Neuronal stem cell (in vitro differentiated cells): ENCODE measurements around the gene CPVL.

Experiments used
- DNase-seq: peaks from one replicate; pipeline ENCODE4 v3.0.0-alpha.2; 2013; ENCODE audit warnings: low spot score
- H2AFZ ChIP-seq: one replicate; pipeline ENCODE4 v1.6.1; 2013; ENCODE audit warnings: mild to moderate bottlenecking, low read length, inconsistent platforms
- H2AK5ac ChIP-seq: 2 replicates; pipeline ENCODE4 v1.6.1; 2013; ENCODE audit warnings: low read depth, mild to moderate bottlenecking, inconsistent platforms, low read length, moderate library complexity, mixed read lengths
- H2BK120ac ChIP-seq: 2 replicates; pipeline ENCODE4 v1.6.1; 2013; ENCODE audit warnings: low read depth, mild to moderate bottlenecking, inconsistent platforms, low read length, moderate library complexity, mixed read lengths
- H2BK12ac ChIP-seq: one replicate; pipeline ENCODE4 v1.6.1; 2013; ENCODE audit warnings: low read length, inconsistent platforms
- H2BK15ac ChIP-seq: 2 replicates; pipeline ENCODE4 v1.6.1; 2013; ENCODE audit warnings: mild to moderate bottlenecking, low read length, inconsistent platforms, mixed read lengths
- H2BK5ac ChIP-seq: one replicate; pipeline ENCODE4 v1.6.1; 2013; ENCODE audit warnings: inconsistent platforms, mild to moderate bottlenecking, low read length, moderate library complexity
- H3K14ac ChIP-seq: one replicate; pipeline ENCODE4 v1.6.1; 2013; ENCODE audit warnings: low read length, inconsistent platforms
- H3K18ac ChIP-seq: 2 replicates; pipeline ENCODE4 v1.6.1; 2013; ENCODE audit warnings: low read length, inconsistent platforms
- H3K23ac ChIP-seq: 2 replicates; pipeline ENCODE4 v1.6.1; 2013; ENCODE audit warnings: low read depth, mild to moderate bottlenecking, mixed read lengths, low read length, inconsistent platforms; ENCODE audit not compliant: poor library complexity
- H3K27ac ChIP-seq: replicated peaks from 3 replicates; pipeline ENCODE4 v1.5.1; 2013; ENCODE audit warnings: low read length, inconsistent platforms
- H3K27me3 ChIP-seq, 3 experiments: 2 replicates each; pipeline ENCODE4 v1.6.1; 2013; ENCODE audit warnings: low read length in 3 of 3, mild to moderate bottlenecking in 2 of 3, inconsistent platforms in 1 of 3, low read depth in 1 of 3, mixed read lengths in 1 of 3, moderate library complexity in 1 of 3; ENCODE audit not compliant: control insufficient read depth in 3 of 3, insufficient read depth in 3 of 3
- H3K36me3 ChIP-seq, 2 donors: replicated peaks in 1 of 2; 2 replicates each; pipeline ENCODE4 v1.6.1; 2013; ENCODE audit warnings: low read length in 2 of 2; ENCODE audit not compliant: control insufficient read depth in 2 of 2, insufficient read depth in 2 of 2
- H3K4ac ChIP-seq: 2 replicates; pipeline ENCODE4 v1.6.1; 2013; ENCODE audit warnings: inconsistent platforms, mild to moderate bottlenecking, low read length, moderate library complexity
- H3K4me1 ChIP-seq, 2 donors: 1 replicate in 1 of 2; 2 replicates in 1 of 2; pipeline ENCODE4 v1.6.1; 2013; ENCODE audit warnings: low read length in 2 of 2, low read depth in 1 of 2; ENCODE audit not compliant: control insufficient read depth in 2 of 2, insufficient read depth in 1 of 2
- H3K4me2 ChIP-seq: one replicate; pipeline ENCODE4 v1.6.1; 2013; ENCODE audit warnings: mild to moderate bottlenecking, low read length, inconsistent platforms; ENCODE audit not compliant: insufficient read depth, poor library complexity, severe bottlenecking
- H3K4me3 ChIP-seq, 2 donors: 2 replicates each; pipeline ENCODE4 v1.5.1; 2013; ENCODE audit warnings: low read length in 2 of 2, mild to moderate bottlenecking in 2 of 2, inconsistent platforms in 1 of 2, moderate library complexity in 1 of 2
- H3K79me1 ChIP-seq: one replicate; pipeline ENCODE4 v1.6.1; 2013; ENCODE audit warnings: low read depth, mild to moderate bottlenecking, inconsistent platforms, low read length, moderate library complexity
- H3K9ac ChIP-seq: one replicate; pipeline ENCODE4 v1.6.1; 2013; ENCODE audit warnings: mild to moderate bottlenecking, low read depth, low read length, inconsistent platforms; ENCODE audit not compliant: poor library complexity
- H3K9me3 ChIP-seq, 2 donors: replicated peaks in 1 of 2; 2 replicates each; pipeline versions ENCODE3 to v1.6.1; 2013; ENCODE audit warnings: low read length in 2 of 2, mild to moderate bottlenecking in 2 of 2, inconsistent platforms in 1 of 2, low read depth in 1 of 2, mixed read lengths in 1 of 2, moderate library complexity in 1 of 2; ENCODE audit not compliant: control insufficient read depth in 2 of 2, insufficient read depth in 1 of 2
- H4K8ac ChIP-seq: one replicate; pipeline ENCODE4 v1.6.1; 2013; ENCODE audit warnings: low read depth, mild to moderate bottlenecking, inconsistent platforms, low read length, moderate library complexity
- H4K91ac ChIP-seq: one replicate; pipeline ENCODE4 v1.6.1; 2013; ENCODE audit warnings: low read length, low read depth, mild to moderate bottlenecking, inconsistent platforms; ENCODE audit not compliant: poor library complexity
- WGBS, 2 donors: extraction: QIAGEN DNeasy Blood & Tissue Kit; methylation state at CpG; one replicate each; pipeline ENCODE4 v1.1.7; 2013; ENCODE audit warnings: missing lambda C conversion rate in 2 of 2, mixed read lengths in 1 of 2; ENCODE audit not compliant: insufficient read length in 2 of 2, insufficient replicate concordance in 1 of 2; ENCODE audit errors: extremely low coverage in 2 of 2; 5-methylcytosine and 5-hydroxymethylcytosine counted together

CPVL gene

DNA sequence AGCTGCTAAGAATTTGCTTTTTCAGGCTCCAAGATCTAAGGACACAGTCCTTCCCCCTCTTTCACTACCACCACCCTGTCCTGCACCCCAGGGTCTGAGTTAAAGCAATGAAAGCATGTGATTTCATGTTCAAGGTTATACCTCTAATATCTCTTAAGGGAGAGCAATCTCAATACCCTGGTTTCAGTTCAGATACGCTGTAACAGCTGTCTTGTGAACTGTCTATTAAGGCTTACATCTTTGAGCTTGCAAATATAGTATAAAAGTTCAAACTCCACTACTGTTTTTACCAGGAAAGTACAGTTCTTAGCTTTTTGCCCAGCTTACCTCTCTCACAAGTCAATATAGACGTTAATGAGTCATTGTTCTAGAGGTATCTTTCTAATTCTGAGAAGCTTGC is 2.6 kb downstream of the CPVL start:
- Histone ChIP-seq H3K4me3 (no peak overlapping the region), H2BK15ac (no peak overlapping the region), H3K14ac (no peak overlapping the region), H2AK5ac (no peak overlapping the region), H2BK5ac (no peak overlapping the region), H3K27ac (no peak overlapping the region), H3K4me2 (no peak overlapping the region), H3K18ac (no peak overlapping the region), H3K4me1 (peaks cover 5 to 17% of the 10 kb centered on the region in 2 donors), H2AFZ (no peak overlapping the region), H3K79me1 (no peaks in the 10 kb centered on the region), H3K36me3 (no peaks in the 10 kb centered on the region), H3K4ac (no peak overlapping the region), H3K9ac (no peak overlapping the region), H2BK120ac (no peak overlapping the region), H3K27me3 (peaks cover 0 to 38% (median 2%) of the 10 kb centered on the region in 3 experiments), H4K91ac (no peak overlapping the region), H3K9me3 (no peaks in the 10 kb centered on the region), H3K23ac (no peak overlapping the region), H4K8ac (no peak overlapping the region), H2BK12ac (no peak overlapping the region)
- no peak for DNase-seq
- no CpG with 5 or more reads among the region's 2 CpGs for WGBS, 2 donors

DNA sequence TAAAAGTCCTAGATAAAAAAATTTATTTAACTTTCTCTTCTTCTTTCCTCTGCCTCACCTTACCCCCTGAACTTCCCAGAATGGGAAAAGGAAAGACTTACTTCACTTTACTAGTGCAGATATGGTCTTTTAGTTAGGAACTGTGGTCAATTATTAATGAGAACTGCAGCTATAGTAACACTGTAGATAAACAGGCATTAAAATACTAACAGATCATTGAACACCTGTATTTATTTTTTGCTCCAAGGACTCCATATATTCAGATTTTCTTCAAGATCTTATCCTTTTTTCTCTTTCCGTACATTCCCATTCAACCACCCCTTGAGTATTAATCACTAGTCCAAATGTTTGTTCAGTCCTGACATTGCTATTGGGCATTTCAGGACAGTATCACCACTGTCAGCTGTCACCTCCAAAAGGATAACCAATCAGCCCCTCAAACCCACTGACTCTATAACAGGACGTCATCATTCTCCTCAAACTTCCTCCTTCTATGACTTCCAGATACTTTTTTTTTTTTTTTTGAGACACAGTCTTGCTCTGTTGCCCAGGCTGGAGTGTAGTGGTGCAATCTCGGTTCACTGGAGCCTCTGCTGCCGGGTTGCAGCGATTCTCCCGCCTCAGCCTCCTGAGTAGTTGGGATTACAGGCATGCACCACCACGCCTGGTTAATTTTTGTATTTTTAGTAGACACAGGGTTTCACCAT is 4.2 kb downstream of the CPVL start:
- H3K79me1 ChIP-seq = no peaks in the 10 kb centered on the region
- peaks cover 0 to 29% (median 0%) of the 10 kb centered on the region in 3 experiments for H3K27me3 ChIP-seq
- H3K27ac ChIP-seq = no peak overlapping the region
- H3K36me3 ChIP-seq = no peaks in the 10 kb centered on the region
- H4K8ac ChIP-seq = no peak overlapping the region
- no peak overlapping the region for H3K4me2 ChIP-seq
- H3K4ac ChIP-seq = no peak overlapping the region
- no peak overlapping the region for H2BK12ac ChIP-seq
- no peak overlapping the region for H3K18ac ChIP-seq
- peaks cover 5 to 17% of the 10 kb centered on the region in 2 donors for H3K4me1 ChIP-seq
- WGBS, 2 donors = 100% methylated on average over 1 of the region's 7 CpGs; no CpG with 5 or more reads in 1 of the 2 donors
- no peak overlapping the region for H4K91ac ChIP-seq
- no peak overlapping the region for H3K4me3 ChIP-seq
- no peaks in the 10 kb centered on the region for H3K9me3 ChIP-seq
- H2BK15ac ChIP-seq = no peak overlapping the region
- H2AK5ac ChIP-seq = no peak overlapping the region
- no peak overlapping the region for H3K9ac ChIP-seq
- DNase-seq = no peak
- H2BK5ac ChIP-seq = no peak overlapping the region
- no peak overlapping the region for H3K14ac ChIP-seq
- H3K23ac ChIP-seq = no peak overlapping the region
- no peak overlapping the region for H2BK120ac ChIP-seq
- no peak overlapping the region for H2AFZ ChIP-seq

DNA sequence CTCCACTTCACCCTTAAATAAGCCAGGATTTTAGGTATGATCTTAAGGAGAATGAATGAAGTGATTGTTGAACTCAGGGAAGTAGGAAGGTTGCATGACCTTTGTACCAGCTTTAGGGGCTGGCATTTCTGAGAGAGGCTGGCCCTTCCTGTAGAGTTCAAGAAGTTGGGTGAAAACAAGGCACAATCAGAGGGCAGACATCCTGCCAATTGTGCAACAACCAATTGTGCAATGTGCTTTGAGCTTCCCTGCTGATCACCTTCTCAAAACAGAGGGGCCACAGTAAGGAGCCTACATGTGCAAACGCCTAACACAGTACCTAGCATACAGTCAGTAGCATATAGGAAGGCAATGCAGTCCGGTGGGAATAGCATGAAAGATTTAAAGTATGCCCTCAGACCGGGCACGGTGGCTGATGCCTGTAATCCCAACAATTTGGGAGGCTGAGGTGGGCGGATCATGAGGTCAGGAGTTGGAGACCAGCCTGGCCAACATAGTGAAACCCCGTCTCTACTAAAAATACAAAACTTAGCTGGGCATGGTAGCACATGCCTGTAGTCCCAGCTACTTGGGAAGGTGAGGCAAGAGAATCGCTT is 5.4 kb downstream of the CPVL start:
- Histone ChIP-seq H3K79me1 (no peaks in the 10 kb centered on the region), H2BK15ac (no peak overlapping the region), H2BK5ac (no peak overlapping the region), H3K27me3 (peaks cover 0 to 17% (median 0%) of the 10 kb centered on the region in 3 experiments), H4K8ac (no peak overlapping the region), H3K23ac (no peak overlapping the region), H2BK12ac (no peak overlapping the region), H3K4me1 (peaks cover 2 to 13% of the 10 kb centered on the region in 2 donors), H3K36me3 (no peaks in the 10 kb centered on the region), H3K9me3 (no peaks in the 10 kb centered on the region), H3K27ac (no peak overlapping the region), H2AFZ (no peak overlapping the region), H3K9ac (no peak overlapping the region), H3K4ac (no peak overlapping the region), H3K4me2 (no peak overlapping the region), H4K91ac (no peak overlapping the region), H3K18ac (no peak overlapping the region), H2BK120ac (no peak overlapping the region), H3K4me3 (no peak overlapping the region), H2AK5ac (no peak overlapping the region), H3K14ac (no peak overlapping the region)
- no CpG with 5 or more reads among the region's 7 CpGs for WGBS, 2 donors
- no peak for DNase-seq

GRCh38 chr7:29139796-29140195 is 6.5 kb downstream of the CPVL start:
- H2BK12ac ChIP-seq = no peak overlapping the region
- no peak overlapping the region for H3K18ac ChIP-seq
- H4K91ac ChIP-seq = no peak overlapping the region
- no peak overlapping the region for H3K14ac ChIP-seq
- no peak overlapping the region for H3K4me3 ChIP-seq
- no peak overlapping the region for H3K23ac ChIP-seq
- DNase-seq = no peak
- no peak overlapping the region for H3K4me2 ChIP-seq
- no peaks in the 10 kb centered on the region for H3K79me1 ChIP-seq
- H3K27me3 ChIP-seq = peaks cover 0 to 6% (median 0%) of the 10 kb centered on the region in 3 experiments
- H3K9ac ChIP-seq = no peak overlapping the region
- WGBS, 2 donors = no CpG with 5 or more reads among the region's 4 CpGs
- H3K9me3 ChIP-seq = peaks cover 0 to 1% of the 10 kb centered on the region in 2 donors
- peaks cover 0 to 13% of the 10 kb centered on the region in 2 donors for H3K4me1 ChIP-seq
- H3K27ac ChIP-seq = no peak overlapping the region
- no peak overlapping the region for H2AFZ ChIP-seq
- H4K8ac ChIP-seq = no peak overlapping the region
- no peaks in the 10 kb centered on the region for H3K36me3 ChIP-seq
- no peak overlapping the region for H2AK5ac ChIP-seq
- no peak overlapping the region for H3K4ac ChIP-seq
- no peak overlapping the region for H2BK120ac ChIP-seq
- H2BK15ac ChIP-seq = no peak overlapping the region
- H2BK5ac ChIP-seq = no peak overlapping the region
